Neural cell (in vitro differentiated cells): Measurements from ENCODE around the gene GMPR. TPM values are rescaled to one million over a fixed set of nuclear protein-coding genes. Genes with fewer than 3 reads are reported as not detected.

Source experiments
- H2AFZ ChIP-seq: fragments of 200-600, 300-800 bp; sonication (generic), shearing (Covaris generic); 2 replicates; pipeline ENCODE4 v1.6.0; 2014; ENCODE audit warnings: low read depth, mild to moderate bottlenecking, antibody characterized with exemption, low read length, moderate library complexity
- H3F3A ChIP-seq: fragments of 200-600 bp; shearing (Covaris generic); 2 replicates; pipeline ENCODE4 v1.6.1; 2016; ENCODE audit warnings: mild to moderate bottlenecking, moderate library complexity, mixed read lengths, antibody characterized with exemption, low read length; ENCODE audit not compliant: insufficient read depth, poor library complexity, severe bottlenecking
- H3K27ac ChIP-seq: fragments of 200-600, 300-800 bp; sonication (generic), shearing (Covaris generic); 2 replicates; pipeline ENCODE4 v1.5.1; 2014; ENCODE audit warnings: mild to moderate bottlenecking, low read length, moderate library complexity
- H3K27me3 ChIP-seq: fragments of 300-800, 200-600 bp; sonication (generic), shearing (Covaris generic); 2 replicates; pipeline ENCODE4 v1.6.0; 2014; ENCODE audit warnings: mild to moderate bottlenecking, low read depth, low read length, moderate library complexity; ENCODE audit not compliant: insufficient read depth
- H3K36me3 ChIP-seq: fragments of 300-800, 200-600 bp; sonication (generic), shearing (Covaris generic); 2 replicates; pipeline ENCODE4 v1.5.1; 2014; ENCODE audit warnings: mild to moderate bottlenecking, antibody characterized with exemption, low read length, moderate library complexity; ENCODE audit not compliant: insufficient read depth
- H3K4me2 ChIP-seq: fragments of 300-800, 200-600 bp; sonication (generic), shearing (Covaris generic); 2 replicates; pipeline ENCODE4 v1.6.0; 2014; ENCODE audit warnings: mild to moderate bottlenecking, low read length
- H3K4me3 ChIP-seq: fragments of 300-800, 200-600 bp; sonication (generic), shearing (Covaris generic); 2 replicates; pipeline ENCODE4 v1.5.1; 2014; ENCODE audit warnings: mild to moderate bottlenecking, low read length, moderate library complexity
- H3K79me2 ChIP-seq: fragments of 200-600 bp; shearing (Covaris generic); replicated peaks from 2 replicates; pipeline ENCODE4 v1.6.0; 2014; ENCODE audit warnings: mild to moderate bottlenecking, low read length, moderate library complexity; ENCODE audit not compliant: insufficient read depth
- H3K9ac ChIP-seq: fragments of 300-800, 200-600 bp; sonication (generic), shearing (Covaris generic); 2 replicates; pipeline ENCODE4 v1.6.1; 2016; ENCODE audit warnings: mild to moderate bottlenecking, low read length, mixed read lengths
- H3K9me2 ChIP-seq: fragments of 200-600 bp; shearing (Covaris generic); 2 replicates; pipeline ENCODE4 v1.6.1; 2016; ENCODE audit warnings: mild to moderate bottlenecking, low read length, mixed read lengths; ENCODE audit not compliant: insufficient read depth
- H3K9me3 ChIP-seq: fragments of 200-600, 300-800 bp; sonication (generic), shearing (Covaris generic); 2 replicates; pipeline ENCODE4 v1.6.1; 2016; ENCODE audit warnings: mild to moderate bottlenecking, mixed run types, low read length, moderate library complexity, mixed read lengths
- H4K20me1 ChIP-seq: fragments of 200-600 bp; shearing (Covaris generic); 2 replicates; pipeline ENCODE4 v1.6.1; 2016; ENCODE audit warnings: mild to moderate bottlenecking, mixed run types; ENCODE audit not compliant: insufficient read depth
- EP300 ChIP-seq: fragments of 450-650 bp; conservative IDR thresholded peaks from 2 replicates; pipeline ENCODE4 v1.6.1; 2014; ENCODE audit warnings: antibody characterized with exemption, mild to moderate bottlenecking, moderate library complexity; ENCODE audit not compliant: poor library complexity, severe bottlenecking
- EZH2 ChIP-seq: fragments of 200-600, 300-800 bp; shearing (Covaris generic), sonication (generic); IDR thresholded peaks from 2 replicates; pipeline ENCODE4 v1.6.1; 2014; ENCODE audit warnings: antibody characterized with exemption, low read length, borderline replicate concordance, mild to moderate bottlenecking; ENCODE audit not compliant: insufficient read depth, poor library complexity, severe bottlenecking
- MXI1 ChIP-seq: fragments of 450-650 bp; conservative IDR thresholded peaks from 2 replicates; pipeline ENCODE4 v1.6.1; 2014; ENCODE audit warnings: antibody characterized with exemption, mild to moderate bottlenecking; ENCODE audit not compliant: poor library complexity, severe bottlenecking
- POLR2AphosphoS5 ChIP-seq: IDR thresholded peaks from 2 replicates; pipeline ENCODE4 v1.6.1; 2012
- RAD21 ChIP-seq: fragments of 450-650 bp; conservative IDR thresholded peaks from 2 replicates; pipeline ENCODE4 v1.6.1; 2014; ENCODE audit warnings: antibody characterized with exemption, mild to moderate bottlenecking, moderate library complexity
- REST ChIP-seq: IDR thresholded peaks from 2 replicates; pipeline ENCODE4 v1.6.1; 2012; ENCODE audit warnings: borderline replicate concordance
- SMC3 ChIP-seq: fragments of 450-650 bp; conservative IDR thresholded peaks from 2 replicates; pipeline ENCODE4 v1.6.1; 2014; ENCODE audit warnings: antibody characterized with exemption, mild to moderate bottlenecking, moderate library complexity; ENCODE audit not compliant: poor library complexity
- TAF1 ChIP-seq: IDR thresholded peaks from 2 replicates; pipeline ENCODE4 v1.6.1; 2012; ENCODE audit warnings: low read depth
- polyA plus RNA-seq: library from polyadenylated mRNA; depleted of rRNA; stranded (reverse); fragments of >200 nt; gene quantifications from 2 replicates; pipeline ENCODE4 v1.2.3, GENCODE V29; 2014
- TF ChIP-seq, protein P1 (sequence below): fragments of 450-650 bp; IDR thresholded peaks from 2 replicates; pipeline ENCODE4 v1.5.1; 2014; ENCODE audit warnings: antibody characterized with exemption, mild to moderate bottlenecking, moderate library complexity; ENCODE audit not compliant: poor library complexity, severe bottlenecking

Gene GMPR
- polyA plus RNA-seq, 1 donor from 2014 or later = not detected

GRCh38 chr6:16243055-16243454, 4.7 kb downstream of the GMPR start:
- Histone ChIP-seq H3K4me2 (no peak overlapping the region), H3K27ac (no peak overlapping the region), H3K9ac (no peak overlapping the region), H3F3A (no peaks in the 10 kb centered on the region), H3K79me2 (no peaks in the 10 kb centered on the region), H2AFZ (no peak overlapping the region), H3K9me3 (no peaks in the 10 kb centered on the region), H4K20me1 (no peaks in the 10 kb centered on the region), H3K36me3 (no peaks in the 10 kb centered on the region), H3K9me2 (no peaks in the 10 kb centered on the region), H3K4me3 (no peak overlapping the region), H3K27me3 (peaks cover 22% of the 10 kb centered on the region)
- TF ChIP-seq TAF1 (no peak), SMC3 (no peak), POLR2AphosphoS5 (no peak), EZH2 (no peak), EP300 (no peak), RAD21 (no peak), REST (no peak), MXI1 (no peak)
- TF ChIP-seq, protein P1, sequence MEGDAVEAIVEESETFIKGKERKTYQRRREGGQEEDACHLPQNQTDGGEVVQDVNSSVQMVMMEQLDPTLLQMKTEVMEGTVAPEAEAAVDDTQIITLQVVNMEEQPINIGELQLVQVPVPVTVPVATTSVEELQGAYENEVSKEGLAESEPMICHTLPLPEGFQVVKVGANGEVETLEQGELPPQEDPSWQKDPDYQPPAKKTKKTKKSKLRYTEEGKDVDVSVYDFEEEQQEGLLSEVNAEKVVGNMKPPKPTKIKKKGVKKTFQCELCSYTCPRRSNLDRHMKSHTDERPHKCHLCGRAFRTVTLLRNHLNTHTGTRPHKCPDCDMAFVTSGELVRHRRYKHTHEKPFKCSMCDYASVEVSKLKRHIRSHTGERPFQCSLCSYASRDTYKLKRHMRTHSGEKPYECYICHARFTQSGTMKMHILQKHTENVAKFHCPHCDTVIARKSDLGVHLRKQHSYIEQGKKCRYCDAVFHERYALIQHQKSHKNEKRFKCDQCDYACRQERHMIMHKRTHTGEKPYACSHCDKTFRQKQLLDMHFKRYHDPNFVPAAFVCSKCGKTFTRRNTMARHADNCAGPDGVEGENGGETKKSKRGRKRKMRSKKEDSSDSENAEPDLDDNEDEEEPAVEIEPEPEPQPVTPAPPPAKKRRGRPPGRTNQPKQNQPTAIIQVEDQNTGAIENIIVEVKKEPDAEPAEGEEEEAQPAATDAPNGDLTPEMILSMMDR = no peak

- Histone ChIP-seq H3F3A (no peaks in the 10 kb centered on the region), H3K27ac (no peak overlapping the region), H3K36me3 (no peaks in the 10 kb centered on the region), H3K27me3 (peaks cover 17% of the 10 kb centered on the region), H3K9ac (no peak overlapping the region), H3K4me2 (no peak overlapping the region), H3K9me3 (no peaks in the 10 kb centered on the region), H2AFZ (no peak overlapping the region), H3K79me2 (no peaks in the 10 kb centered on the region), H4K20me1 (no peaks in the 10 kb centered on the region), H3K4me3 (no peak overlapping the region), H3K9me2 (no peaks in the 10 kb centered on the region)
- TF ChIP-seq TAF1 (no peak), EZH2 (no peak), EP300 (no peak), REST (no peak)
- TF ChIP-seq, protein P1 = no peak
Measured at GRCh38 chr6:16243664-16244063, 5.3 kb downstream of the GMPR start.
